Thyroid gland (tissue), 4 donors: ENCODE data around the gene AHNAK2. TPM values are rescaled to one million over a fixed set of nuclear protein-coding genes. Genes with fewer than 3 reads are reported as not detected.

ENCODE experiments used
- DNase-seq, 2 donors: peaks; one replicate each; pipeline ENCODE4 v3.0.0-alpha.2; 2019
- H3K27ac ChIP-seq, 3 donors: fragments of 200-600 bp; sonication (generic); 1 replicate in 2 of 3; 2 replicates in 1 of 3; pipeline ENCODE4 v1.5.1; 2016 to 2019; ENCODE audit warnings: mild to moderate bottlenecking in 1 of 3, moderate library complexity in 1 of 3
- H3K27me3 ChIP-seq: fragments of 200-600 bp; sonication (generic); one replicate; pipeline ENCODE4 v1.5.1; 2019
- H3K36me3 ChIP-seq, 2 donors: fragments of 200-600 bp; sonication (generic); one replicate each; pipeline ENCODE4 v1.5.1; 2016 to 2019
- H3K4me1 ChIP-seq, 2 donors: fragments of 200-600 bp; sonication (generic); one replicate each; pipeline ENCODE4 v1.5.1; 2017 to 2019
- H3K4me3 ChIP-seq, 3 donors: fragments of 200-600 bp; sonication (generic); replicated peaks in 1 of 3; 1 replicate in 2 of 3; 2 replicates in 1 of 3; pipeline ENCODE4 v1.5.1; 2016; ENCODE audit warnings: mild to moderate bottlenecking in 1 of 3
- H3K9me3 ChIP-seq: fragments of 200-600 bp; sonication (generic); one replicate; pipeline ENCODE4 v1.5.1; 2017
- POLR2A ChIP-seq, 2 donors: fragments of 450-650 bp; IDR thresholded peaks; one replicate each; pipeline ENCODE4 v1.6.1; 2017; ENCODE audit warnings: antibody characterized with exemption in 2 of 2, mild to moderate bottlenecking in 2 of 2, moderate library complexity in 1 of 2
- WGBS, 2 donors: methylation state at CpG; one replicate each; pipeline ENCODE4 v1.1.5; 2017; 5-methylcytosine and 5-hydroxymethylcytosine counted together
- intact Hi-C: fragments of 100-400 bp; cut with DNase I; formaldehyde crosslinking; loops from one replicate; pipeline ENCODE4 v1.15.1; 2023
- total RNA-seq, 4 donors: library from RNA; depleted of rRNA; stranded (reverse); fragments of >200 nt; gene quantifications; one replicate each; pipeline ENCODE4 v1.2.3, GENCODE V29; 2016
- TF ChIP-seq, protein P1 (sequence below), 6 experiments: fragments of 200-600 bp in 3 of 6; fragments of 450-650 bp in 3 of 6; sonication (generic) in 3 of 6; IDR thresholded peaks; one replicate each; pipeline ENCODE4 v1.5.1; 2016 to 2019; ENCODE audit warnings: antibody characterized with exemption in 6 of 6, mild to moderate bottlenecking in 2 of 6, inconsistent platforms in 1 of 6, moderate library complexity in 1 of 6

Gene AHNAK2
- total RNA-seq, 4 donors from 2014 or later, result 3.7 to 12.5 (median 6.9) TPM

DNA sequence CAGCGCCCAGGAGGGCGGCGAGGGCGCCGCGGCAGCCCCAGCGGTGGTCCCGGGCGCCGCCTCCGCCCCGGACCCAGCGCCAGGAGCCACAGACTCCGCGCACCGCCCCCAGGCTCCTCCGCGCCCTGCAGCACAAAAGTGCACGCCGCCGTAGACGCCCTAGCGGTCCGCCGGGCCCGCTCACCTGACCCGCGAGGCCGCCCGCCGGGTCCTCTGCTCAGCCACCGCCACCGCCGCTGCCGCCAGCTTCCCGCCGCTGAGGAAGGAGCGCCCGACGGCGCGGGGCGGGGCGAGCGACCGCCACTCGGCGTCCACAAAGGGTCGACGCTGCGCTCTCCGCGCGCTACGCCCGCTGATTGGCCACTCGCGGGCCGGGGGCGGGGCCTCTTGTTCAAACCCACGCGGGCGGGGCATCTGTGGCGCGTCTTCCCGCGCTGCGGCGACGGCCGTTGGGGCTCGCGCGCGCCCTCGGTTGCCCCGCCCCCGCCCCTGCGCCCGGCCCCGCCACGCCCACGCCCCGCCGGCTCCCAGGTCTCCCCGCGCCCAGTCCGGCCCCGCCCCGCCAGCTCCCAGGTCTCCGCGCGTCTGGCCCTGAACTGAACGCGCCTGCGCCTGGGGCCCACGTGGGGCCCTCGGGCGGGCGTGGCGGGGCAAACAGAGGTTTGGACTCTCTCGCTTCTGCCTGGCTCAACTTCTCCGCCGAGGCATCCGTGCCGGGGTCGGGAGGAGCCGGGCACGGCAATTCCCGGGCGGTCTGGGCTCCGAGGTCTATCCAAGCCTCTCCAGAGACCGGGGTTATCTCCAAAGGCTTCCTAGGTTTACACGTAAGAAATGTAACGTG lies 42.9 kb upstream of the AHNAK2 start, which contains the start of gene CDCA4:
CDCA4 (minus strand) TSS at position 269 of the 841 bp plus-strand sequence. CDS start 9,154 bp downstream, outside the sequence.
- peaks cover 18 to 19% of the 10 kb centered on the region in 2 donors for H3K4me1 ChIP-seq
- no peaks in the 10 kb centered on the region for H3K9me3 ChIP-seq
- H3K4me3 ChIP-seq, result peak within 1 kb of the TSS; percentile 56 to 96 (median 86)
- DNase-seq, result peak; percentile 97 to 98
- peak; percentile 45 to 78 for TF ChIP-seq POLR2A (IDR thresholded peaks at IDR 0.05)
- TF ChIP-seq, protein P1, sequence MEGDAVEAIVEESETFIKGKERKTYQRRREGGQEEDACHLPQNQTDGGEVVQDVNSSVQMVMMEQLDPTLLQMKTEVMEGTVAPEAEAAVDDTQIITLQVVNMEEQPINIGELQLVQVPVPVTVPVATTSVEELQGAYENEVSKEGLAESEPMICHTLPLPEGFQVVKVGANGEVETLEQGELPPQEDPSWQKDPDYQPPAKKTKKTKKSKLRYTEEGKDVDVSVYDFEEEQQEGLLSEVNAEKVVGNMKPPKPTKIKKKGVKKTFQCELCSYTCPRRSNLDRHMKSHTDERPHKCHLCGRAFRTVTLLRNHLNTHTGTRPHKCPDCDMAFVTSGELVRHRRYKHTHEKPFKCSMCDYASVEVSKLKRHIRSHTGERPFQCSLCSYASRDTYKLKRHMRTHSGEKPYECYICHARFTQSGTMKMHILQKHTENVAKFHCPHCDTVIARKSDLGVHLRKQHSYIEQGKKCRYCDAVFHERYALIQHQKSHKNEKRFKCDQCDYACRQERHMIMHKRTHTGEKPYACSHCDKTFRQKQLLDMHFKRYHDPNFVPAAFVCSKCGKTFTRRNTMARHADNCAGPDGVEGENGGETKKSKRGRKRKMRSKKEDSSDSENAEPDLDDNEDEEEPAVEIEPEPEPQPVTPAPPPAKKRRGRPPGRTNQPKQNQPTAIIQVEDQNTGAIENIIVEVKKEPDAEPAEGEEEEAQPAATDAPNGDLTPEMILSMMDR (IDR thresholded peaks at IDR 0.05), result peak in 2 of 6 experiments; percentile 3 to 16
- WGBS, 2 donors, result 0% methylated on average over 2 to 18 of the region's 115 CpGs
- H3K36me3 ChIP-seq, result no peaks in the 10 kb centered on the region
- H3K27me3 ChIP-seq, result no peaks in the 10 kb centered on the region
- peak within 1 kb of the TSS in 2 of 3 donors; percentile 62 to 76 for H3K27ac ChIP-seq
- intact Hi-C loops, result no loop called here

DNA sequence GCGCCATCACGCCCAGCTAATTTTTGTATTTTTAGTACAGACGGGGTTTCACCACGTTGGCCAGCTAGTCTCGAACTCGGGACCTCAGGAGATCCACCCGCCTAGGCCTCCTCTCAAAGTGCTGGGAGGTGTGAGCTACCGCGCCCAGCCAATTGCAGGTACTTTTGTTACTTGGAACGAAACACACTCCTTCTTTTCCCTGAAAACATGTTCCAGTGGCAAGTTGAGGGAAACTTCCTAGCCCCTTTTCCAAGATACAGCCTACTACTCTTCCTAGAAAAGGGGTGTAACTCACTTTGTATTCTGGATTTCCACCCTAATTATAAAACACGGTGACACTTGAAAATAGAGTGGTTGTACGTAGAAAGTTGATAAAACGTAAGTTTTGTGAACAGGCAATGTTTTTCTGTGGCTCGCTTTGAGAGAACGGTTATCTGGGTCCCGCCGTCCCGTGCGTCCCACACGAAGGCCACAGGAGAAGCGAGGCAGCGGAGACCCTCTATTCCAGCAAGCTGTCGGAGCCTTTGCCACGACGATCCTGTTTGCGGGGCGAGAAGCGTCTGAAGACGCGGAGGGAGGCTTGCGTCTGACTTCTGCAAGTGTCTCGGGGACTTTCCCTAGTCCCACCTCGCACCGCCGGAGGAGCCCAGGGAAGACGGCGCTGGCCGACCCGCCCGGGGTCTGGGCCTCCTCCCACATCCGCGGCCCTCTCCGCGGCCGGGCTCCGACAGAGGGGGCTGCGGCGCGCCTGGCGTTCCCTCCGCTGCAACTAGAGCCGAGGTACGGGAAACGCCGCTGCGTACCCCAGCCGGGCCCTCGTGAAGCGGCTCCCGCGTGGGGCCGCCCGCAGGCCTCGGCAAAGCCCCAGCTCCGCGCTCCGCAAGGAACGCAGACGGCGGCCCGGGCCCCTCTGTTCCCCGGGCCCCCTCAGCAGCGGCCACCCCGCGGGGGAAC lies 42.0 kb upstream of the AHNAK2 start:
- Histone ChIP-seq H3K36me3 (no peaks in the 10 kb centered on the region), H3K27me3 (no peaks in the 10 kb centered on the region), H3K27ac (peak overlapping the region in 2 of 3 donors; percentile 4 to 50), H3K4me3 (peak overlapping the region; percentile 44 to 96 (median 75)), H3K4me1 (peaks cover 18 to 19% of the 10 kb centered on the region in 2 donors), H3K9me3 (no peaks in the 10 kb centered on the region)
- intact Hi-C loops, result no loop called here
- TF ChIP-seq, protein P1 (IDR thresholded peaks at IDR 0.05), result no peak
- TF ChIP-seq POLR2A (IDR thresholded peaks at IDR 0.05), result no peak
- WGBS, 2 donors, result 9 to 14% methylated on average over 26 to 34 of the region's 75 CpGs
- DNase-seq, result peak; percentile 35

DNA sequence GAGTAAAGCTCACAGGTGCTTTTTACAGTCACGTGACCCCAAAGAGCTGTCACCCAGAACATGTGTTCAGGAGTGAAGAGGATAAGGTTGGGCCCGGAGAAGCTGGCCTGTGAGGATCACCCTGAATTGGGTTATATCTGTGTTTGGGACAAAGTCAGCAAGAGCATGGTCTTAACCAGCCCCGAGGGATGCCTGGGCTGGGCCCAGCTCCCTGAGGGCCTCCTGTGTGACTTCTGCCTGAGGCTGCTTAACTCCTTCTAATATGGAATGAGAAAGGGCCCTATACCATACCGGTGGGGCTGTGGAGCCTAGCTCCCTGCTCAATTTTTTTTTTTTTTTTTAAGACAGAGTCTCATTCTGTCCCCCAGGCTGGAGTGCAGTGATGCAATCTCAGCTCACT lies 40.2 kb upstream of the AHNAK2 start:
- intact Hi-C loops, result no loop called here
- Histone ChIP-seq H3K27ac (no peak overlapping the region), H3K9me3 (no peaks in the 10 kb centered on the region), H3K4me3 (no peak overlapping the region), H3K4me1 (peaks cover 26% of the 10 kb centered on the region in 2 donors), H3K27me3 (no peaks in the 10 kb centered on the region), H3K36me3 (no peaks in the 10 kb centered on the region)
- no peak for DNase-seq
- 70 to 85% methylated on average over 4 of the region's 4 CpGs for WGBS, 2 donors
- TF ChIP-seq, protein P1 (IDR thresholded peaks at IDR 0.05), result no peak
- TF ChIP-seq POLR2A (IDR thresholded peaks at IDR 0.05), result no peak

DNA sequence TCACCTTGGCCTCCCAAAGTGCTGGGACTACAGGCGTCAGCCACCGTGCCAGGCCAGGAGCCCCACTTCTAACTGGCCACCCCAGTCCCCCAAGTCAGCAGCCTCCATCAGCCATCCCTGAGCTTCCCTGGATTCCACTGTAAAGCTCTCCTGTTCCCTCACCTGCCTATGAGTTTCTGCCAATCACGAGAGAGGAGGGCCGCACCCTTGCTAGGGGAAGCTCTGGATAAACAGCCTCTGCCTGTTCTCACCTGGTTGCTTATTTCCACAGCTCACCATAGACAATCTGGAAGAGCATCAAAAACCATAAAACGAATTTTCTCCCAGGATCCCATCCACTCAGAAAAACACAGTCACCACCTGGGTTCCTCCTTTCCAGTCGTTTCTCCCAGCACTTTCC lies 37.7 kb upstream of the AHNAK2 start:
- Histone ChIP-seq H3K27me3 (no peaks in the 10 kb centered on the region), H3K36me3 (peaks cover 5% of the 10 kb centered on the region in 2 donors), H3K4me3 (no peak overlapping the region), H3K9me3 (no peaks in the 10 kb centered on the region), H3K4me1 (peaks cover 28 to 39% of the 10 kb centered on the region in 2 donors), H3K27ac (no peak overlapping the region)
- 73 to 88% methylated on average over 6 of the region's 6 CpGs for WGBS, 2 donors
- intact Hi-C loops, result no loop called here
- no peak for DNase-seq
- TF ChIP-seq, protein P1 (IDR thresholded peaks at IDR 0.05), result no peak
- no peak for TF ChIP-seq POLR2A (IDR thresholded peaks at IDR 0.05)
